COR-L47 (cell line): ENCODE results near the gene SPTA1.
"Not testable (repeated sequence)": the region's sequence is repeated elsewhere in the genome, so short reads cannot be mapped to it uniquely, and the experiment has no call there.

Experiments used
- DNase-seq: peaks from one replicate; lab custom pipeline; 2025; lab: John Stamatoyannopoulos, UW

The SPTA1 gene

GRCh38 chr1:158686111-158687009 lies at the start of gene SPTA1:
TSS of gene SPTA1 (minus strand) at chr1:158686715. CDS start at chr1:158686517, 198 bp downstream.
- DNase-seq = no peak

DNA sequence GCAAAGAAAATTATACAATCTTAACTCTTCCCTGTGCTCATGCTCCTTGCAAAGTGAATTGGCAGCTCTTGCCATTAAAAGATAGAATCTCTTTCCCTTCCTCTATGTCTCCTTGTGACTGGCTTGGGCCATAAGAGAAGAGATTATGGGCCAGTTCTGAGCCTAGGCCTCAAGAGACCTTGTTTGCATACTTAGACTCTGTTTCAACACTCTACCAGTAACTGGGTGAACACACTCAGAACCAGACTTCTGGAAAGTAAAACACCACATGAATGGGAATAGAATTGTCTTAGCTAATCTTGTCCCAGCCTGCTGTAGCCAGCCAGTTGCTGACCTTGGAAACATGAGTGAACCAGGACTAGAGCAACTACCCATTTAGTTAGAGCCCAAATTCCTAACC lies 49.3 kb upstream of the SPTA1 start:
- DNase-seq = no peak

GRCh38 chr1:158732524-158732923 lies 46.0 kb upstream of the SPTA1 start:
- no peak for DNase-seq

DNA sequence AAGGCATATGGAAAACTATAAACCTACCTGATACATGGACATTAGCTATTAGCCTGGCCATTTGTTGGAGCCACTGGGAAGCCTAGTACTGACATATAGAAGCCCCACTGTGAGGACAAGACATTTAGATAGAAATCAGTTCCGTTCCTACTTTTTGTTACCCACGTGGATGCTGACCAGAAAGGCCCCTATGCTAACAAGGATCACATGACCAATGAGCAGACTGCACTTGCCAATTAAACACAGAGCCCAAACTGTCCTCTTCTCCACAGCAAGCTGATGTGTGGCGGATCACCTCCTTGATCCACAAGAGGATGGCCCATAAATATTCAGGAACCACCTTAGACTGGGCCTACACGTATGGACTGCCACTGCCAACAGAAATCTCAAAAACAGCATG lies 45.2 kb upstream of the SPTA1 start:
- DNase-seq = no peak

DNA sequence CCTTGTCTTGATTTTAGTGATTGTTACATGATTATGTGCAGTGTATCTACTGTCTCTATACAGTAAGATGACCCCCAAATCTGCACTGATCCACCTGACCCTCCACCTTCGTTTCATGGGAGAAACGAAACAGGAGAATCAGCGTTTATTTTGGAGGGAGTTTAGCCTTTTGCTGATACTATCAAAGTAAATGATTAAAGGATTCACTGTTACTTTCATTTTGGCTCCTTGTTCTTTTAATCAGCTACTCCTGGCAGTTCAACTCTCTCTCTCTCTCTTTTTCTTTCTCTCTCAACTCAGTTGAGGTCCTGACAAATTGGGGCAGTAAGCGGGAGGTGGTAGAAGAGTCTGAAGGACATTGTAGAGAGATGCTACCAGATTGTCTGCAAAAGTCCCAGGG lies 43.9 kb upstream of the SPTA1 start:
- no peak for DNase-seq

- no peak for DNase-seq
Measured at GRCh38 chr1:158728510-158729225, 42.2 kb upstream of the SPTA1 start.

GRCh38 chr1:158724442-158724841 lies 37.9 kb upstream of the SPTA1 start:
- no peak for DNase-seq

GRCh38 chr1:158720620-158721019 lies 34.1 kb upstream of the SPTA1 start, which contains the start of gene OR6K3:
TSS of gene OR6K3 (minus strand) at chr1:158720720. CDS start at chr1:158718115, 2,605 bp downstream.
- no peak for DNase-seq

GRCh38 chr1:158719664-158720063 lies 33.1 kb upstream of the SPTA1 start:
- DNase-seq = no peak

- DNase-seq = no peak
Measured at GRCh38 chr1:158717344-158717743, 30.8 kb upstream of the SPTA1 start.

DNA sequence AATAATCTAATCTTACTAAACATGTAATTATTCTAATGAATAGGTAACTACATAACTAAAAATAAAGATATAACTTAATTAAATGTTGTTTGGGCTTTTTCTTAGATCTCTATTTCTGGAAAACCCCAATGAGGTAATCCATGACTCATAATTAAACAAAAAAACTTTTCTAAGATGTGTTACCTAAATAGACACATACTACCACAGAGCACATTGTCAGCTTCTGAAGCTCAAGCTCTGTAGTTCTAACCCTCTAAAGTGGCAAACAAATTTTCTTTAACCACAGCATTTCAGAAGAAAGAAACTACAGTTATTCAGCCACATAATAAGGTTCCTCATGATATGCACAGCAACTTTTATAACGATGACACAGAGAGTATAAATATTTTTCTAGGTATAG lies 29.8 kb upstream of the SPTA1 start:
- DNase-seq = no peak

DNA sequence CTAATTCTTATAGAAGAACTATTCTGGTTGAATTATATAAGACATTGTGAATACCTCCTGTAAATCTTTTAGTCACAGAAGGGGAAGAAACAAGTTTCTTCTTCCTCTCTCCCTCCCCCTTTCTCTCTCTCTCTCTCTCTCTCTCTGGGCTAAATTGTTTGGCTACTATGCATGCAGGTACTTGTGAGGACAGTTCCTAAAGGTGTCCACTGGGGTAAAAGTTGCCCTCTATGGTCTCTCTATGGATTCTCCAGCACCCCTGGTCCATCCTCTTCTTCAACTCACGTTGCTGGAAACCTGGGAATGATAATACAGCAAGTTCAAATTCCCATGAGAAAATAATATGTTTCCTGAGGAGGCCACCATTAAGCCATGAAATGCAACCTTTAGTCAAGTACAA lies 28.2 kb upstream of the SPTA1 start:
- no peak for DNase-seq

DNA sequence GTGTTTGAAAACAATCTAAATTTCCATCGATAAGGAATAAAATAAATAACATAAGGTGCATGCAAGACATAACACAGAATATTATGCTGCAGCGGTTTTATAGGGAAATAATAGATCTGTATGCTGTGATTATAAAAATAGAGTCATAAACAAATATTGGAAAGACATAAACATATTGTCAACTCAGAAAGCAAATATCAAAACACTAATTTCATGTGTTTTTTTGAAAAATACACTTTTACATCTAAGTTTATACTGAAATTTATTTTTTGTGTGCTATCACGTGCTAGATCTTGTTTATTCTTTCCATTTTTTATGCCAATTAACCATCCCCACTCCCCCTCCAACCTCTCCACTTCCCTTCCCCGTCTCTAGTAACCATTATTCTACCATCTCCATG lies 24.6 kb upstream of the SPTA1 start:
- DNase-seq = no peak

DNA sequence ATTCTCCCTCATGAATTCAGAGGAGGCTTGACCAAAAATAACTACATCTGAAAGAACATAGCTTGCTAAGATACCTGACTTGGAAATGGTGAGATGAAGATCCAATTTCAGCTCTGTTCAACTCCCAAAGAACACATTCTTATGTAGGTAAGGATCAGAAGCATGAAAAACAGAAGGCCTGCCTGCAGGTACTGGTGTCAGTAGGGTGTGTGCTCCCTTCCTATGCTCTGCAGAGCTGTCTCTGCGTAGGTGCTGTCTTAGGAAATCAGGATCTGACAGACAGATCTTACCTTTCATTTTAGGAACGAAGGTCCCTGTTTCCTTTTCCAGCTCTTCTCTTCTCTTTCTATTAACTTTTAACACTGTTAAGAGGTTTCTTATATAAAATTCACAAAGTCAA lies 19.6 kb upstream of the SPTA1 start:
- DNase-seq = no peak

- DNase-seq = no peak
Measured at GRCh38 chr1:158700552-158700951, 14.0 kb upstream of the SPTA1 start, which contains the start of gene OR6K2. TSS of gene OR6K2 (minus strand) at chr1:158700652. CDS start at chr1:158700652, 0 bp downstream.

- DNase-seq = no peak
Measured at GRCh38 chr1:158694596-158694995, 8.1 kb upstream of the SPTA1 start.

GRCh38 chr1:158692356-158692755 lies 5.8 kb upstream of the SPTA1 start:
- no peak for DNase-seq

GRCh38 chr1:158691907-158692306 lies 5.4 kb upstream of the SPTA1 start:
- DNase-seq = no peak

- not testable (repeated sequence) for DNase-seq
Measured at GRCh38 chr1:158691149-158691548, 4.6 kb upstream of the SPTA1 start.

- no peak for DNase-seq
Measured at GRCh38 chr1:158689875-158690274, 3.4 kb upstream of the SPTA1 start.

- DNase-seq = no peak
Measured at GRCh38 chr1:158689110-158689509, 2.6 kb upstream of the SPTA1 start.

- not testable (repeated sequence) for DNase-seq
Measured at GRCh38 chr1:158688343-158688742, 1.8 kb upstream of the SPTA1 start.

- DNase-seq = no peak
Measured at GRCh38 chr1:158687037-158687436, 522 bp upstream of the SPTA1 start.
